Omental fat pad (tissue), 4 donors: ENCODE measurements around the gene WIPF2. TPM values are rescaled to one million over a fixed set of nuclear protein-coding genes. Genes with fewer than 3 reads are reported as not detected.
A peak's percentile ranks its signal among the peaks of the same experiment; 100 is the strongest.

Experiments used
- ATAC-seq: fragments of 150-250 bp; one replicate; pipeline ENCODE4 v1.9.1; 2016; ENCODE audit warnings: mild to moderate bottlenecking, moderate library complexity; ENCODE audit not compliant: low FRiP score
- DNase-seq: peaks from one replicate; pipeline ENCODE4 v3.0.0-alpha.2; 2019; ENCODE audit warnings: low spot score
- CTCF ChIP-seq, 3 donors: fragments of 450-650 bp; IDR thresholded peaks; one replicate each; pipeline ENCODE4 v1.5.1; 2016 to 2017; ENCODE audit warnings: antibody characterized with exemption in 3 of 3, mild to moderate bottlenecking in 3 of 3, moderate library complexity in 2 of 3
- total RNA-seq, 4 donors: library from RNA; depleted of rRNA; stranded (reverse); fragments of >200 nt; gene quantifications; one replicate each; pipeline ENCODE4 v1.1.0, GENCODE V29; 2016

Gene WIPF2
- total RNA-seq, 4 donors from 2014 or later: 10.1 to 12.9 (median 10.8) TPM

DNA sequence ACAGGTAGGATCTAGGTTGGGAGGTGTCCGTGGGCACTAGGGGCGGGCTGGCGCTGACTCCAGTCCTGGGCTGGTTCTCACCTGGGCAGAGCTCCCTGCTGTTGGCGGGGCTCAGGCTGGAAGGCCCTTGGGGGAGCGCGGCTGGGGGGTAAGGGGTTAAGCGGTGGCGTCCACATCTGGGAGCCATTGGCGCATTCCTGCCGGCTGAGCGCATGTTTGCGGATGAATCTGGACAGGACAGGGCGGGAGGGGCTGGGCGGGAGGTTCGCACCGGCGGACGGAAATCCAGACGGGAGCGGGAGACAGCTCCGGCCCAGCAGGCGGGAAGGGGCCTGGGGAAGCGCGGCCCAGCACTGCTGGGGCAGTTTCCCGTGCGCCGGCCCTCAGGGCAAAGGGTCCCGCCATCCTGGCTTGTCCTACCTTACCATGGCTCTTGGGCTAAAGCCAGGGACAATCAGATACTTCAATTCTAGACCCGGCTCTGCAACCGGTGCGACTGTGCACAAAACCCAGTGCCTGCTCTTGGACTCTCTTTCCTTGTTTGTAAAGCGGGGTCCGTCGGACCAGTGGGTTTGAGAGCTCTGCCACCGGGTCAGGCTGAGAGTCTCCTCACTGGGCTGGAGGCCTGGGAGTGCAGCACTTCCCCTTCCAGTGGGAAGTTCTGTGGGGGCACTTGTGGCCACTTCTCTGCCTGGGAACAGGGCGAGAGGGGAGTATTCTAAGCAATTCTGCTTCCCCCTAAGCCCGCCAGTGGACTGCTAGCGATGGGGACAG lies 97.7 kb downstream of the WIPF2 start:
- ATAC-seq (no peak), DNase-seq (peak; percentile 23)
- no peak for TF ChIP-seq CTCF (IDR thresholded peaks at IDR 0.05)

DNA sequence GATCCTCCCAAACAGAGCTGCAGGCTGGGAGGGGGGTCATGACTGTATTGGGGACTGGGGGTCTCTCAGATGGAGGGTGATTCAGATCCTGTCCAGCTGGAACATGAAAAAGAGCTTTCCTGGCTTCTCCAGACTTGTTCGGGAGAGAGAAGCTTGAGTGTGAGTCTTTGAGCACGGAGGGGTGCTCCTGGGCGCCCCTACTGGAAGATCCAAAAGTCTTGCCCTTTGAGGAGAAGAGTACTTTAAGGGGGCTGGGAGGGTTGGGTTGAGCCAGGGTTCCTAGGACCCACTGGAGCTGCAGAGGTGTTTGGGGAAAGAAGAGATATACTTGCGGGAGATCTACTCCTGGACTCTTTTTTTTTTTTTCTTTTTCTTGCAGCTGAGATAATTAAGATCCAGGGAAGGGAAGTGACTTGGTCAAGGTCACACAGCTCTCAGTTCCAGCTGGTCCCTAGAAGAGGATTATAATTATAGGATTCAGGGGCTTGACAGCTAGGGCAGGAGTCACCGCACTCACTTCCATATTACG lies 98.3 kb downstream of the WIPF2 start:
- peak; percentile 29 for DNase-seq
- TF ChIP-seq CTCF (IDR thresholded peaks at IDR 0.05): no peak
- no peak for ATAC-seq

- DNase-seq (peak; percentile 90), ATAC-seq (peak; percentile 84)
- no peak for TF ChIP-seq CTCF (IDR thresholded peaks at IDR 0.05)
These were observed 99.1 kb downstream of the WIPF2 start for GRCh38 chr17:40317880-40318829.

GRCh38 chr17:40318830-40319391 lies 99.8 kb downstream of the WIPF2 start:
- TF ChIP-seq CTCF (IDR thresholded peaks at IDR 0.05): no peak
- no peak for ATAC-seq
- DNase-seq: peak; percentile 18

- TF ChIP-seq CTCF (IDR thresholded peaks at IDR 0.05): no peak
- DNase-seq (peak; percentile 55), ATAC-seq (no peak)
These were observed 100.8 kb downstream of the WIPF2 start for GRCh38 chr17:40319651-40320540.
